Measurements from ENCODE around the gene SPATA13. TPM values are rescaled to one million over a fixed set of nuclear protein-coding genes. Genes with fewer than 3 reads are reported as not detected.

SPATA13 gene
- total RNA-seq, 4 donors from 2014 or later = 8.1 to 17.0 (median 10.7) TPM

- no peak for TF ChIP-seq CTCF (IDR thresholded peaks at IDR 0.05; ENCODE audit: low read depth)
These were observed 27.3 kb upstream of the SPATA13 start for GRCh38 chr13:24133021-24133795.

GRCh38 chr13:24134231-24134630 is 26.3 kb upstream of the SPATA13 start:
- no peak for TF ChIP-seq CTCF (IDR thresholded peaks at IDR 0.05; ENCODE audit: low read depth)

- TF ChIP-seq CTCF (IDR thresholded peaks at IDR 0.05; ENCODE audit: low read depth) = no peak
These were observed 25.8 kb upstream of the SPATA13 start for GRCh38 chr13:24134757-24135156.

- no peak for TF ChIP-seq CTCF (IDR thresholded peaks at IDR 0.05; ENCODE audit: low read depth)
These were observed 24.7 kb upstream of the SPATA13 start for GRCh38 chr13:24135674-24136300.

GRCh38 chr13:24138911-24139310 is 21.6 kb upstream of the SPATA13 start:
- TF ChIP-seq CTCF (IDR thresholded peaks at IDR 0.05; ENCODE audit: low read depth) = no peak

GRCh38 chr13:24141333-24141910 is 19.1 kb upstream of the SPATA13 start:
- TF ChIP-seq CTCF (IDR thresholded peaks at IDR 0.05; ENCODE audit: low read depth) = no peak

GRCh38 chr13:24142453-24142852 is 18.1 kb upstream of the SPATA13 start:
- TF ChIP-seq CTCF (IDR thresholded peaks at IDR 0.05; ENCODE audit: low read depth) = no peak
